Cardiac muscle cell (in vitro differentiated cells and primary cell): ENCODE measurements around the gene PABPN1L. TPM values are rescaled to one million over a fixed set of nuclear protein-coding genes. Genes with fewer than 3 reads are reported as not detected.

Source experiments
- DNase-seq, 2 donors: peaks; one replicate each; pipeline versions ENCODE4 v3.0.0 to v3.0.0-alpha.2; 2010 to 2017; ENCODE audit warnings: low read depth in 1 of 2, low spot score in 1 of 2
- H3K27ac ChIP-seq: fragments of 200-600 bp; sonication (generic); 2 replicates; pipeline ENCODE4 v1.5.1; 2016
- H3K27me3 ChIP-seq: fragments of 200-600 bp; sonication (generic); 2 replicates; pipeline ENCODE4 v1.6.0; 2016; ENCODE audit warnings: control low read depth
- H3K36me3 ChIP-seq: fragments of 200-600 bp; sonication (generic); 2 replicates; pipeline ENCODE4 v1.5.1; 2016; ENCODE audit warnings: control low read depth
- H3K4me1 ChIP-seq: fragments of 200-600 bp; sonication (generic); 2 replicates; pipeline ENCODE4 v1.8.1; 2017; ENCODE audit warnings: low read depth, mild to moderate bottlenecking, mixed run types
- H3K4me3 ChIP-seq: fragments of 200-600 bp; sonication (generic); 2 replicates; pipeline ENCODE4 v1.5.1; 2016; ENCODE audit warnings: mild to moderate bottlenecking
- H3K9me3 ChIP-seq: fragments of 200-600 bp; sonication (generic); 2 replicates; pipeline ENCODE4 v1.5.1; 2017; ENCODE audit warnings: low read depth, mild to moderate bottlenecking, control low read depth
- polyA plus RNA-seq: library from polyadenylated mRNA; unstranded; fragments of >200 nt; fragmentation: Nextera tagmentation; extraction: Ambion mirVana; gene quantifications from 2 replicates; pipeline ENCODE4 v1.2.1, GENCODE V29; 2016
- total RNA-seq: library from RNA; depleted of rRNA; stranded (reverse); fragments of >200 nt; gene quantifications from 2 replicates; pipeline ENCODE4 v1.2.3, GENCODE V29; 2016
- TF ChIP-seq, protein P1 (sequence below): IDR thresholded peaks from 2 replicates; pipeline ENCODE4 v1.5.1; 2012; ENCODE audit warnings: low read depth, mild to moderate bottlenecking, low read length

Gene PABPN1L
- total and polyA plus RNA-seq, 2 experiments from 2014 or later: 0.32 TPM; not detected in 1

GRCh38 chr16:88908307-88908706 lies 41.8 kb upstream of the PABPN1L start:
- Histone ChIP-seq H3K4me3 (no peak overlapping the region), H3K9me3 (no peaks in the 10 kb centered on the region), H3K27ac (no peak overlapping the region), H3K4me1 (no peaks in the 10 kb centered on the region), H3K36me3 (no peaks in the 10 kb centered on the region), H3K27me3 (no peaks in the 10 kb centered on the region)
- TF ChIP-seq, protein P1, sequence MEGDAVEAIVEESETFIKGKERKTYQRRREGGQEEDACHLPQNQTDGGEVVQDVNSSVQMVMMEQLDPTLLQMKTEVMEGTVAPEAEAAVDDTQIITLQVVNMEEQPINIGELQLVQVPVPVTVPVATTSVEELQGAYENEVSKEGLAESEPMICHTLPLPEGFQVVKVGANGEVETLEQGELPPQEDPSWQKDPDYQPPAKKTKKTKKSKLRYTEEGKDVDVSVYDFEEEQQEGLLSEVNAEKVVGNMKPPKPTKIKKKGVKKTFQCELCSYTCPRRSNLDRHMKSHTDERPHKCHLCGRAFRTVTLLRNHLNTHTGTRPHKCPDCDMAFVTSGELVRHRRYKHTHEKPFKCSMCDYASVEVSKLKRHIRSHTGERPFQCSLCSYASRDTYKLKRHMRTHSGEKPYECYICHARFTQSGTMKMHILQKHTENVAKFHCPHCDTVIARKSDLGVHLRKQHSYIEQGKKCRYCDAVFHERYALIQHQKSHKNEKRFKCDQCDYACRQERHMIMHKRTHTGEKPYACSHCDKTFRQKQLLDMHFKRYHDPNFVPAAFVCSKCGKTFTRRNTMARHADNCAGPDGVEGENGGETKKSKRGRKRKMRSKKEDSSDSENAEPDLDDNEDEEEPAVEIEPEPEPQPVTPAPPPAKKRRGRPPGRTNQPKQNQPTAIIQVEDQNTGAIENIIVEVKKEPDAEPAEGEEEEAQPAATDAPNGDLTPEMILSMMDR: no peak
- DNase-seq: no peak

DNA sequence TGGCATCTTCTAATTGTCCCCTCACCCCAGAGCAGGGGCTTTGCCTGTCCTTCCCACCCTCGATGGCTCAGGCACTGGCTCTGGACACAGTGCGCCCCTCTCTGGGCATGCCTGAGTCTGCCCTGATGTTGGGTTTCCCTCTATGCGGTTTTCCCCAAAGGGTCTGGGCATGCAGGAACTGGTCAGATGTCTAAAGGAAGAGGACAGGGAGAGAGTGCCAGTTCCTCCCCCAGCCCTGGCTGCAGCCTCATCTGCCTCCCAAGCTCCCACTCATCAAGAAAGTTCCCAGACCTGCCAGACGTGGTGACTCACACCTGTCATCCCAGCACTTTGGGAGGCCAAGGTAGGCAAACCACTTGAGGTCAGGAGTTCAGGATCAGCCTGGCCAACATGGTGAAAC lies 41.3 kb upstream of the PABPN1L start:
- H3K4me3 ChIP-seq: no peak overlapping the region
- H3K27ac ChIP-seq: no peak overlapping the region
- H3K4me1 ChIP-seq: no peaks in the 10 kb centered on the region
- TF ChIP-seq, protein P1: no peak
- no peaks in the 10 kb centered on the region for H3K36me3 ChIP-seq
- no peaks in the 10 kb centered on the region for H3K9me3 ChIP-seq
- H3K27me3 ChIP-seq: no peaks in the 10 kb centered on the region
- DNase-seq: peak in 1 of 2 donors; percentile 18

GRCh38 chr16:88906535-88907105 lies 40.2 kb upstream of the PABPN1L start:
- TF ChIP-seq, protein P1: no peak
- H3K27ac ChIP-seq: no peak overlapping the region
- H3K4me3 ChIP-seq: no peak overlapping the region
- H3K4me1 ChIP-seq: no peaks in the 10 kb centered on the region
- H3K27me3 ChIP-seq: no peaks in the 10 kb centered on the region
- no peaks in the 10 kb centered on the region for H3K9me3 ChIP-seq
- DNase-seq: no peak
- no peaks in the 10 kb centered on the region for H3K36me3 ChIP-seq

- Histone ChIP-seq H3K36me3 (no peaks in the 10 kb centered on the region), H3K9me3 (no peaks in the 10 kb centered on the region), H3K27me3 (no peaks in the 10 kb centered on the region), H3K4me1 (no peaks in the 10 kb centered on the region), H3K27ac (no peak overlapping the region), H3K4me3 (no peak overlapping the region)
- DNase-seq: no peak
- TF ChIP-seq, protein P1: no peak
These were observed 39.6 kb upstream of the PABPN1L start for GRCh38 chr16:88906020-88906419.

DNA sequence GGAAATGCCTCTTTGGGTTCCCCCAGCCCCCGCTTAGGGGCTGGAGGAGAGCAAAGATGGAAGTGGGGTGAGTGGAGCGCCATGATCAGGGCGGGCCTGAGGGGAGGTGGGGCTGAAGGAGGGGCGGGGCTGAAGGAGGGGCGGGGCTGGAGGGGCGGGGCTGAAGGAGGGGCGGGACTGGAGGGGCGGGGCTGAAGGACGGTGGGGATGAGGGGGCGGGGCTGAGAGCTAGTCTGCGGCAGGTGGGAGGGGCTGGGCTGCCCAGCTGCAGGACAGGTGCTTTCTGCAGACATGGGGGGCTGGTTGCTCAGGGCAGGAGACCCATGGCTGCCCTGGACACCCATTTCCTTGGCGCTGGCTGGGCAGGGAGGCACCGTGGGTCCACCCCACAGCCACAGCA lies 39.1 kb upstream of the PABPN1L start:
- Histone ChIP-seq H3K36me3 (no peaks in the 10 kb centered on the region), H3K27ac (no peak overlapping the region), H3K27me3 (no peaks in the 10 kb centered on the region), H3K9me3 (no peaks in the 10 kb centered on the region), H3K4me1 (no peaks in the 10 kb centered on the region), H3K4me3 (no peak overlapping the region)
- DNase-seq: peak in 1 of 2 donors; percentile 33
- TF ChIP-seq, protein P1: no peak
